Neural cell (in vitro differentiated cells): ENCODE results near the gene C1orf105.

Source experiments
- EP300 ChIP-seq: fragments of 450-650 bp; conservative IDR thresholded peaks from 2 replicates; pipeline ENCODE4 v1.6.1; 2014; ENCODE audit warnings: antibody characterized with exemption, mild to moderate bottlenecking, moderate library complexity; ENCODE audit not compliant: poor library complexity, severe bottlenecking
- POLR2AphosphoS5 ChIP-seq: IDR thresholded peaks from 2 replicates; pipeline ENCODE4 v1.6.1; 2012
- TAF1 ChIP-seq: IDR thresholded peaks from 2 replicates; pipeline ENCODE4 v1.6.1; 2012; ENCODE audit warnings: low read depth
- TF ChIP-seq, protein P1 (sequence below): fragments of 450-650 bp; IDR thresholded peaks from 2 replicates; pipeline ENCODE4 v1.5.1; 2014; ENCODE audit warnings: antibody characterized with exemption, mild to moderate bottlenecking, moderate library complexity; ENCODE audit not compliant: poor library complexity, severe bottlenecking

- TF ChIP-seq, protein P1, sequence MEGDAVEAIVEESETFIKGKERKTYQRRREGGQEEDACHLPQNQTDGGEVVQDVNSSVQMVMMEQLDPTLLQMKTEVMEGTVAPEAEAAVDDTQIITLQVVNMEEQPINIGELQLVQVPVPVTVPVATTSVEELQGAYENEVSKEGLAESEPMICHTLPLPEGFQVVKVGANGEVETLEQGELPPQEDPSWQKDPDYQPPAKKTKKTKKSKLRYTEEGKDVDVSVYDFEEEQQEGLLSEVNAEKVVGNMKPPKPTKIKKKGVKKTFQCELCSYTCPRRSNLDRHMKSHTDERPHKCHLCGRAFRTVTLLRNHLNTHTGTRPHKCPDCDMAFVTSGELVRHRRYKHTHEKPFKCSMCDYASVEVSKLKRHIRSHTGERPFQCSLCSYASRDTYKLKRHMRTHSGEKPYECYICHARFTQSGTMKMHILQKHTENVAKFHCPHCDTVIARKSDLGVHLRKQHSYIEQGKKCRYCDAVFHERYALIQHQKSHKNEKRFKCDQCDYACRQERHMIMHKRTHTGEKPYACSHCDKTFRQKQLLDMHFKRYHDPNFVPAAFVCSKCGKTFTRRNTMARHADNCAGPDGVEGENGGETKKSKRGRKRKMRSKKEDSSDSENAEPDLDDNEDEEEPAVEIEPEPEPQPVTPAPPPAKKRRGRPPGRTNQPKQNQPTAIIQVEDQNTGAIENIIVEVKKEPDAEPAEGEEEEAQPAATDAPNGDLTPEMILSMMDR: no peak
- TF ChIP-seq POLR2AphosphoS5: no peak
- no peak for TF ChIP-seq EP300
- no peak for TF ChIP-seq TAF1
Observed at GRCh38 chr1:172401892-172402291, 18.6 kb upstream of the C1orf105 start.
